ENCODE measurements around the gene TMCC1. TPM values are rescaled to one million over a fixed set of nuclear protein-coding genes. Genes with fewer than 3 reads are reported as not detected.
A peak's percentile ranks its signal among the peaks of the same experiment; 100 is the strongest.

The TMCC1 gene
- total and polyA plus RNA-seq, 7 donors: 12.4 to 55.0 (median 38.1) TPM

DNA sequence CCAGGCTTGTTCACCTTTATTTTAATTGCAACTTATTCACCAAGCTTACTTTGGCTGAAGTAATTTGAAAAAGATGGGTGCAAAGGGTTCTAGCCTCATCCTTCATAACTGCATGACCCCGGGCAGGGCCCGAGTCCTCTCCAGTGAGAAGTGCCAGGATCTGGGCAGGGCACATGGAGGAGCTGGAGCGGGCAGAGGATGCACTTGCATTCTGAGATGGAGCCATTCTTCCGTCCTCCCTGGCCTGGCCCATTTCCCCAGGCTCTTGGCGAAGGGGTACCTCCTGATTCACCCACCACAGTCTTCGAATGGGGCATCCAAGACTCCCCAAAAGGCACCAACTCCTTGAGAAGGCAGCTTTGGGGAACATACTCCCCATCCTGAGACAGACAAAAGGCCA, 264.5 kb downstream of the TMCC1 start:
- 72 to 81% (median 74%) methylated on average over 6 of the region's 6 CpGs for WGBS, 3 donors
- H3K27ac ChIP-seq: no peak overlapping the region
- H3K4me1 ChIP-seq: peaks cover 23% of the 10 kb centered on the region
- H3K36me3 ChIP-seq (ENCODE audit: insufficient read depth in 1 of 2, low read depth in 1 of 2): no peaks in the 10 kb centered on the region
- ATAC-seq (no peak), DNase-seq (no peak)
- TF ChIP-seq, protein P1, sequence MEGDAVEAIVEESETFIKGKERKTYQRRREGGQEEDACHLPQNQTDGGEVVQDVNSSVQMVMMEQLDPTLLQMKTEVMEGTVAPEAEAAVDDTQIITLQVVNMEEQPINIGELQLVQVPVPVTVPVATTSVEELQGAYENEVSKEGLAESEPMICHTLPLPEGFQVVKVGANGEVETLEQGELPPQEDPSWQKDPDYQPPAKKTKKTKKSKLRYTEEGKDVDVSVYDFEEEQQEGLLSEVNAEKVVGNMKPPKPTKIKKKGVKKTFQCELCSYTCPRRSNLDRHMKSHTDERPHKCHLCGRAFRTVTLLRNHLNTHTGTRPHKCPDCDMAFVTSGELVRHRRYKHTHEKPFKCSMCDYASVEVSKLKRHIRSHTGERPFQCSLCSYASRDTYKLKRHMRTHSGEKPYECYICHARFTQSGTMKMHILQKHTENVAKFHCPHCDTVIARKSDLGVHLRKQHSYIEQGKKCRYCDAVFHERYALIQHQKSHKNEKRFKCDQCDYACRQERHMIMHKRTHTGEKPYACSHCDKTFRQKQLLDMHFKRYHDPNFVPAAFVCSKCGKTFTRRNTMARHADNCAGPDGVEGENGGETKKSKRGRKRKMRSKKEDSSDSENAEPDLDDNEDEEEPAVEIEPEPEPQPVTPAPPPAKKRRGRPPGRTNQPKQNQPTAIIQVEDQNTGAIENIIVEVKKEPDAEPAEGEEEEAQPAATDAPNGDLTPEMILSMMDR (IDR thresholded peaks at IDR 0.05): no peak
- H3K9me3 ChIP-seq: no peaks in the 10 kb centered on the region
- intact Hi-C loops (cut with DNase I): loop anchor here (5.0 kb wide), 3 partner anchors 198 to 373 kb away; no protein-coding TSS in a partner anchor
- H3K27me3 ChIP-seq (ENCODE audit: insufficient read depth in 3 of 3, low read length in 2 of 3): no peaks in the 10 kb centered on the region
- H3K4me3 ChIP-seq: no peak overlapping the region

- Histone ChIP-seq H3K9me3 (no peaks in the 10 kb centered on the region), H3K27me3 (ENCODE audit: insufficient read depth in 3 of 3, low read length in 2 of 3) (no peaks in the 10 kb centered on the region), H3K4me1 (peaks cover 23% of the 10 kb centered on the region), H3K36me3 (ENCODE audit: insufficient read depth in 1 of 2, low read depth in 1 of 2) (no peaks in the 10 kb centered on the region), H3K27ac (peak overlapping the region; percentile 91), H3K4me3 (peak overlapping the region; percentile 76)
- DNase-seq (no peak), ATAC-seq (peak in 1 of 4 donors; percentile 5)
- WGBS, 3 donors: 17 to 22% (median 19%) methylated on average over 9 of the region's 9 CpGs
- TF ChIP-seq, protein P1 (IDR thresholded peaks at IDR 0.05): no peak
- intact Hi-C loops (cut with DNase I): loop anchor here (1.0 to 5.0 kb wide), 5 partner anchors 199 to 374 kb away; no protein-coding TSS in a partner anchor
Observed at GRCh38 chr3:129628169-129628522, 265.4 kb downstream of the TMCC1 start.

GRCh38 chr3:129627350-129628168, 266.0 kb downstream of the TMCC1 start:
- H3K27me3 ChIP-seq (ENCODE audit: insufficient read depth in 3 of 3, low read length in 2 of 3): no peaks in the 10 kb centered on the region
- intact Hi-C loops (cut with DNase I): loop anchor here (1.0 to 5.0 kb wide), 5 partner anchors 200 to 375 kb away; no protein-coding TSS in a partner anchor
- 2 to 4% (median 3%) methylated on average over 34 to 38 of the region's 38 CpGs for WGBS, 3 donors
- H3K4me1 ChIP-seq: peaks cover 23% of the 10 kb centered on the region
- peak overlapping the region; percentile 76 for H3K4me3 ChIP-seq
- TF ChIP-seq, protein P1 (IDR thresholded peaks at IDR 0.05): peak; percentile 87
- peak overlapping the region; percentile 91 for H3K27ac ChIP-seq
- H3K36me3 ChIP-seq (ENCODE audit: insufficient read depth in 1 of 2, low read depth in 1 of 2): no peaks in the 10 kb centered on the region
- peak; percentile 65 to 84 for DNase-seq
- no peaks in the 10 kb centered on the region for H3K9me3 ChIP-seq
- peak; percentile 50 to 70 (median 61) for ATAC-seq

DNA sequence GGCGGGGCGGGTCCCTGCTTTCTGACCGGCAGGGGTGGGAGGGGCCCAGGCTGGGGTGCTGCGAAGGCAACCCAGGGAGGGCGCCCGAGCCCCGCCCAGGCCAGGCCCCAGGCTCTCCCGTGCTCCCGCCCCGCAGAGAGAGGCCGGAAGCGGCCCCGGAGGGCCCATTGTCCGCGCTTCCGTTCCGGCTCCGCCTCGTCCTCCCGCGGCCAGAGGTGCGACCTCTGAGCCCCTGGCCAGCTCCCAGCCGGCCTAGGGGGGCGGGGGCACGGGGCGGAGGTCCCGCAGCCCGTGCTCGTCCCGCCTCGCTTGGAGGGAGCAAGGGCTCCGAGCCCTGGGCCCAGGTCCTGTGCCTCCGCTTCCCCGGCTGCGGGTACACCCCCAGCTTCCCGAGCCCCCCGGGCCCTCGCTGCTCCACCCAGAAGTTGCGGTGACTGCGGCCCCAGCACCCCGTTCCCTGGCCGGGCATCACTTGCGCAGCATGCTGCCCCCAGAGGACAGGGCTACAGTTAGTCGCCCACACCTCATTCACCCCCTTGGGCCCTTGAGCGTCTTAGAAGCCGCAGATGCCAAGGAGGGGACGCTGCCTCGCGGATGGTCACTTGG, 266.7 kb downstream of the TMCC1 start:
- TF ChIP-seq, protein P1 (IDR thresholded peaks at IDR 0.05): peak; percentile 6
- peak; percentile 92 to 93 (median 92) for ATAC-seq
- no peaks in the 10 kb centered on the region for H3K27me3 ChIP-seq (ENCODE audit: insufficient read depth in 3 of 3, low read length in 2 of 3)
- no peaks in the 10 kb centered on the region for H3K36me3 ChIP-seq (ENCODE audit: insufficient read depth in 1 of 2, low read depth in 1 of 2)
- H3K9me3 ChIP-seq: no peaks in the 10 kb centered on the region
- H3K27ac ChIP-seq: peak overlapping the region; percentile 91
- H3K4me3 ChIP-seq: peak overlapping the region; percentile 76
- WGBS, 3 donors: 0 to 1% (median 1%) methylated on average over 36 to 49 of the region's 49 CpGs
- intact Hi-C loops (cut with DNase I): loop anchor here (1.0 to 5.0 kb wide), 4 partner anchors 137 to 375 kb away; no protein-coding TSS in a partner anchor
- H3K4me1 ChIP-seq: peaks cover 25% of the 10 kb centered on the region
- peak; percentile 96 to 97 for DNase-seq

All from psoas muscle (tissue), 8 donors.